ENCODE results near the gene TBX2. TPM values are rescaled to one million over a fixed set of nuclear protein-coding genes. Genes with fewer than 3 reads are reported as not detected.

The TBX2 gene
- total RNA-seq, 1 donor from 2014 or later: 1.7 TPM

DNA sequence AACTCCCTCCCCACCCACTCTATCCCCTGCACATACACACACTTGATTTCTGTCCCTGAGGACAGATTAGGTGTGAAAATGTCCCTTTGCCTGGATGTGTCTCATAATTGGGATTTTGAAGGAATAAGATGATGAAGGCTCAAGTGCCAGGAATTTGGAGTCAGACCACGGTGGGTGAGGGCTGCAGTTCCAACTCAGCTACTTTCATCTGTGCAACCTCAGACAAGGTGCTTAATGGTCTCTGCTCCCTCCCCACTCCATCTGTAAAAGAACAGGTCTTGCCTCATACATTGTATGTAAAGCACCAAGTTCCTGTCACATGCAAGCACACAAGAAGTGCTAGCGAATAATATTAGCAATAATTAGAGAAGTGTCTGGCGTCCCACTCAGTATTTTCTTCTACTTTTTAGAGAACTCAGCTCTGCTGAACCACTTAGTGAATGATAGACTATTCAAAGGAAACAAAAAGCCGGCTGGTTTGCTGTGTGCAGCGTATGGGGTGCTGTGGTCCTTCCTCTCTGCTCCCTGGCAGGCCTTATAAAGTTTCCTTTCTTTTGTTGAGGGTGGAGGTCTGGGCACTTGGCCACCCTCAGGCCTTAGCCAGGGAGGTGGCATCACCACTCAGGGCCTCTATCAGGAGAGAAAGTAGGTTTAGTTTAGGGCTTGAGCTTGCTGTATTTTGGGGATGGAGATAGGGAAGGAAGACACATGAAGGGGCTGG lies 58.9 kb downstream of the TBX2 start:
- no peak for TF ChIP-seq CTCF (conservative IDR thresholded peaks at IDR 0.05; ENCODE audit: low read depth, low read length)
- no peak overlapping the region for H3K4me3 ChIP-seq (ENCODE audit: low read depth, low read length)
- no peak for DNase-seq (ENCODE audit: low read depth)

Other genes with a start within 250 kb of the TBX2 start
- gene TBX4, start 52.6 kb downstream of the TBX2 start, total RNA-seq: not detected in 2 replicates
- gene NACA2, start 191.4 kb downstream of the TBX2 start, total RNA-seq: not detected in 2 replicates